Femur (tissue), 1 donor: ENCODE measurements around the gene CCDC51.
"Not testable (repeated sequence)": the region's sequence is repeated elsewhere in the genome, so short reads cannot be mapped to it uniquely, and the experiment has no call there.

Experiments used
- DNase-seq: peaks from one replicate; pipeline ENCODE4 v3.0.0-alpha.2; 2017

The CCDC51 gene

DNA sequence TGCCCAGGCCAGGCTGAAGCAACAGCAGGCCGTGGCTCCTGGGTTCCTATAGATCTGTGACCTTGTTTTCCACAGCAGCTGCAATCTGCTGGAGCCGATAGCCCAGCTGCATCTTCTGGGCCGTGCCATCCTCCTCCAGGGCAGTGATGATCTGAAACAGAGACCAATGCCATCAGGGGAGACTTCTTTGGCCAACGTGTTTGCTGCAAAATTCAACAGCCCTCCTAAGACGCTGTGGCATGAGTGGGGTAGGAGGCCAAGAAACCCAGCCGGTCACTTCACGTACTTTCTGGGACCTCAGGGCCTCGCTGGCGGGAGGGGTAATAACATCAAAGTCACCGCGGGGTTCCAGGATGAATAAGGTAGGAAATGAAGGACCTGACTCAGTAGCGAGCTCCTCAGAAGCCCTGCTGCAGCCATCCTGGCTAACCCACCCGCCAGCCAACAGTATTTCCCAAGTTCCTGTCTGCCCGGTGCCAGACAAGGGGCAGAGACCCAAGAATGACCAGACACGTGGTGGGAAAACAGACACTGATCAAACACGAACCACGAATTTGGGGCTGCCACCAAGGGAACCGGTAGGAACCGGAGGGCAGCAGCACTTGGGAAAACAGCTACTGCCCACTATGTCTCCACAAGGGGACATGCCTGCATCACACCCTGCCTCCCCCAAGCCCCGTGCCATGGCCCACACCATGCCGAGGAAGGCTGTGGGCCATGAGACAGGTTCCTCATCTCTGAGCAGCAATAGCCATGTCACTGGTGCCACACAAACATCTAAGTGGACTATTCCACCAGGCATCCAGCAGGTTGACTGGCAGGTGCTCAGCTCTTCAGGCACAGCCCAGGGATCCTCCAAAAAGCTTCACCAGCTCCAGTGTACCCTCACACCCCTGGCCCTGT lies 35.2 kb downstream of the CCDC51 start:
- peak; percentile 16 for DNase-seq

DNA sequence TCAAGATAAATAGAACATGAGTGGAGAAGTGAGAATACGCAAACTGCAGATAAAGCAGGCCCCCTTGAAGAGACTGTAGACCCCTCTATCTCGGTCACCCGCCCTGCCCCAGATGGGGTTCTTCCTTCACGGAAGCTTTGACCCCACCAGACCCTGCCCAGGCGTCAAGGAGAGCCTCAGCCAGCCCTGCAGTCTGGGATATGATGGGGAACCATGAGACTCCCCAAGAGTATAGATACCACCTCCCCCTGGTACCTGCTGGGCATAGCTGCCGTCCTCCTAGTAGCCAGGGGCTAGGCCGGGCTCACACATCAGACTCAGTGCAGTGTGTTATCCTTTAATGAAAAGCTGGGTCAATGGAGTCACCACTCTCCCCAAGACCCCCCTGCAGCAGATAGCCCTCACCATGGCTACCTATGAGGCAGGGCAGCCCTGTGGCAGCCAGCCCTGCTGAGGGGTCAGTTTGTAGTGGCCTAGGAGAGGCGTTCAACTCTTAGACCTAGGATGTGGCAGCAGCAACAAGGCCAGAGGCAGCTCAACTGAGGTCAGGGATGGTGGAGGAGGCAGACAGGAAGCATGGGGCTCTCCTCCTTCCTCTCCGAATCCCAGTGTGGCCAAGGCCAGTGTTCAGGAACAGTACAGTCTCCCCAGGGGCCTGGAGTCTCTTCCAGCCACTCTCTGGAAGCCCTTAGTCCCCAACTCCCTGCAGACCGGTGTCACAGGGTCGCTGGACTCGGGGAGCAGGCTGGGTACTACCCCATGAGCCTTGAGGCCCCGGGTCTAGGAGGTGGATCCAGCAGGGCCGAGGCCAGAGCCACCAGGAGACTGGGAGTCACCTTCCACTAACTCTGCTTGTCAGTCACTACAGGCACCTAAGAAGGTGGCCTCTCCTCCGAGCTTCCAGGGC lies 36.1 kb downstream of the CCDC51 start:
- DNase-seq: no peak

DNA sequence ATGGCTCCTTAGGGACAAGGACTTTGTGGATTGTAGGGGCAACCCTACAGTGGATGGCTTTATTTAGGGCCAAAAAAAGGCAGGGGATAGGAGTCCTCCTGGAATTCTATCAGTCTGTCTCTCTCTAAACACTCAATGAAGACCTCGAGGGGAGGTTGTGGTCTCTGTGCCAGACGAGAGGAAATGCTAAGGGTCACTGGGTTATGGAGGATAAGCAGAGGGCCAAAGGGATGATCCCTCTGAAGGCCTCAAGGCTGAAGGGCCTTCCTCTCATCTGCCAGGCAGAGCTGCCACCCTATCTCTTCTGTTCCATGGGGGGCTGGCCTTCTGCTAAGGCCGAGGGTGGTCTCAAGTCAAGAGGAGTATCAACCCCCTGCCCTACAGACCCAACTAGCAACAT lies 37.0 kb downstream of the CCDC51 start:
- DNase-seq: no peak

DNA sequence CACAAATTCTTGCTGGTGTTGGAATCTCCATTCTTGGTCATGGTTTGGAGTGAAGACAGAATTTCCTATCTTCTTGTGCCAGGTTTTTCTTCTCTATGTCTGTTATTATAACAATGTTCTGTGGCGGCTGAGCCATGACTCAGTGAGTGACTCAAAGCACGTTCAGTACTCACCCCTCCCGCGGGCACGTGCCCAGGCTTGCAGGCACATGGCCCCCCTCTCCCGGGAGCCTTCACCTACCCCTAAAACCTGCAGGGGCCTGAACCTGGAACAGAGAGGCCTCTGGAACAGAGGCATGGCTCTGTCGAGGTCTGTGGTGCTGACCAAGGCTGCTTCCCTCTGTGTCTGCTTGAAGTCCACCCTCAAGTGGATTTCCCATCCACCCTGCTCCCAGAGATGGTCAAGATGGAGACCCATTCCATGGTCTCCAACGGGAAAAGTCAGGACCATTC lies 37.6 kb downstream of the CCDC51 start:
- DNase-seq: peak; percentile 64

DNA sequence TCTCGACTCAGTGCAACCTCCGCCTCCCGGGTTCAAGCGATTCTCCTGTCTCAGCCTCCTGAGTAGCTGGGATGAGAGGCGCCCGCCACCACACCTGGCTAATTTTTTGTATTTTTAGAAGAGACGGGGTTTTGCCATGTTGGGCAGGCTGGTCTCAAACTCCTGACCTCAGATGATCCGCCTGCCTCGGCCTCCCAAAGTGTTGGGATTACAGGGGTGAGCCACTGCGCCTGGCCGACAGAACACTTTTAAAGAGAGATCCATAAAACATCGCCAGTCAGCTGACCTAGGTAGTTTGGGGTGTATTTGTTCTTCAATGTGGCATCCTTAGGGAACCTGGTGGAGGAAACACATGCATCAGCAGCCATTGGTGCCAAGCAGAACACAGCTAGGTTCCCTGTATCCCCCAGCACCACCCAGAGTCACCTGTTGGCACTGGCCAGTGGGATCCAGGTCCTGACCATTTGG lies 38.5 kb downstream of the CCDC51 start:
- DNase-seq: not testable (repeated sequence)

DNA sequence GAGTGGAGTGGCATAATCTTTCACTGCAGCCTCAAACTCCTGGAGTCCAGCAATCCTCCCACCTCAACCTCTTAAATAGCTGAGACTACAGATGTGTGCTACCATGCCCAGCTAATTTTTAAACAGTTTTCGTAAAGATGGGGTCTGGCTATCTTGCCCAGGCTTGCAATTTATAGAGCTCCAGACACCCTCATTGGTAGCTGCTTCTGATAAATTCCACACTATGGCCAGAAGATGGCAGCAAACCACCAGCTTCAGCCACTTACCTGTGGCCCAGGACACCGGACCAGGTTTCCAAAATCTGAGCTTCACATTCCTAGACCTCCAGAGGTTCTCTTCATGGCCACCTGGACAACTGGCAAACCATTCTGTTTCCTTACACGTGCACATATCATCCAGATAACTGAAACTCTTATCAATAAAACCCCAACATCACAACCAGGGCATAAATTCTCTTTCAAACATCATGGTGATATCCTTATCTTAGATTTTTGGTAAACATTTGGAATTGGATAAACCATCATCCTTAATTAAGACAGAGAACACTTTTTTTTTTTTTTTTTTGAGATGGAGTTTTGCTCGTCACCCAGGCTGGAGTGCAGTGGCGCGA lies 39.0 kb downstream of the CCDC51 start:
- peak; percentile 63 for DNase-seq

DNA sequence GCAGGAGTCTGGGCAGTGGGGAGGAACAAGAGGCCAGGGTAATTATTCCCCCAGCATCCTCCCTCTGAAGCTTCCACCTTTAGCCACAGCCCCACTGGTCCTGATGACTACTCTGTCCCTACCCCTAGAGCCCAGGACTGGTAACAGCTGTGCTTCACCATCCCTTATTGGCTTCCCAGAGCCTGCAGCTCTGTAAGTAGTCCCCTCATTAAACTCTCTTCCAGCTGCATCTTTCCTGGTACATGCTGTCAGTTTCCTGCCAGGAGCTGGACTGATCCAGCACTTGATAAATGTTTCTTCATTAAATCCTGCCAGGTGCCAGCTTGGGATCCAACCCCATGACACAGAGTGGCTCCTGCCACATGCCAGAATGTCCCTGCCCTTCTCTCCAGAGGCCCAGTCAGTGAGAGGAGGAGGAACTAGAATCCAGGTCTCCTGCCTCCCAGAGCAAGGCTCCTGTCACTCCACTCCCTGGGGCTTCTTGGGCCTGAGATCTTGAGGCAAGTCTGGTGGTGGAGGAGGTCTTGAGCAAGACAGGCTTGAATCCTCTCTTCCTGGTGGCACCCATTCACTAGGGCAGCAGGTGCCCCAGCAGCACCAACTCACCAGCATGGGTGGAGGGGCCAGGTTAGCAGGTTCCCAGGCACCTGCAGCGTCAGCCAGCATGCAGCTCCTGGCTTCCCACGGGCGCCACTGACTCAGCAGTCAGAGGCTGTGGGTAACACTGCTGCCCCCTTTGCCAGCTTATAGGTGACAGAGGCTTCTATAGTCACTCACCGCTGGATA lies 40.3 kb downstream of the CCDC51 start:
- DNase-seq: peak; percentile 17

DNA sequence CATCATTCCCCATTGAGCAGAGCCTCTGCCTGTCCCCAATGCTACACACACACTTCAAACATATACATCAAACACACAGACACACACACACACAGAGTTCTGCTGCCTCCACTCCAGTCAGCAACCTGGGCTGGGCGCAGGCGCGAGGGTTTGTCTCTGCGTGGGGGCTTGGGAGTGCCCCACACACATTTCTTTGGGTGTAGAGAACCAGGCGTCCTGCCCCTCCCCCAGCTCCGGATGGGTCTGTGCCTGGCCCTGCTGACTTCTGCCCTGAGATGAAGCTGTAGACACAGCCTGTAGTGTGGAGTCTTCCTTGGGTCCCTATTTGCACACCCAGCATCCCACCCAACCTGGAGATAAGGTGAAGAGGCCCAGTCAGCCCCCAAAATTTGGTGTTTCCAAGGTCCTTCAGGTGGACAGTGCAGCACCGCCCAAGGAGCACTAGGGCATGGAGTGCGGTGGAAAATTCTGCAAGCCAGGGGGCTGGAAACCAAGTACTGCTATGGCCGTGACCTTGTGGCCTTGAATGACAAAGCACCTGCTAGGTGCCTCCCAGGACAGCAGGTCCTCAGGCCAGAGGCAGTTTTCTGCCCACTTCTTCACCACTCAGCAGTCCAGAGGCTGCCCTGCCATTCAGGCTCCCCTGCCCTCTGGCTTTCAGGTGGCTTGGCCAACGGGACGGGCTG lies 41.1 kb downstream of the CCDC51 start:
- DNase-seq: no peak

DNA sequence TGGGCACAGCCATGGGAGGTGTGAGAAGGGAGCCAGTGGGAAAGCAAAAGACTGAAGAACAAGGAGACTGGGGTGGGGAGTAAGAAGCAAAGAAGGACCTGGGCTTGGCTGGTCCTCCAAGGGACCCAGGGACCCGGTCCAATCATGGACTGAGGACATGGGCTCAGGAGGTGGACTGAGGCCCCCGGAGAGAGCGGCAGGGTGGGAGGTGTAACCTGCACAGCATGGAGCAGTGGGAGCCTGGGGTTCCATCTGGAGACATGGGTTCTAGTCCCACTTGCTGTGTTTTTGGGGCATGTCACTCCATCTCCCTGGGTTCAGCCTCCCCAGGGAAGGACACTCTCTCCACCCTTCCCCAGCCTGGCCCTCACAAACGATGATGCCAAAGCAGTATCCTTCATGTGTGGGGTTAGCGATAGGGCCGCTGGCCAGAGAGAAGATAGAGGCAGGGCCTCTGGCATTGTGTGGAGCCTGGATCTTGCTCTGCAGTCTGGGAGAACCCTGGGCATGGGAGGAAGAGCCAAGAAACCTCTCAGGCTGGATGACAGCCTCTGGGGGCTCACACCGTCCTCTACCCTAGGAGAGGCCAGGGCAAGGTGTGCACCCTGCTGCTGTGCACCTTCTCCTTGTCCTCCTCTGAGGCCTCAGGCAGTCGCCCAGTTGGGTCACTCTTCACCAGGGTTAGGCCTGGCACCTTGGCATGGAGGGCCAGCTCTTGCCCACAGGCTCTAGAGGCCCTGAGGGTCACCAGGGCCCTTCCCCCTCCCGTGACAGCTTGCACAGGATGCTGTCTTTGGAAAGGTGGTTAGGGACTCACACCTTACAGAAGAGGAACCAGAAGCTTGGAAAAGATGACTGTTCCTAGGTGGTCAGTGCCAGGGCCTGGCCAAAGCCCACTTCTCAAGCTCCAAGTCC lies 41.9 kb downstream of the CCDC51 start:
- peak; percentile 15 for DNase-seq

DNA sequence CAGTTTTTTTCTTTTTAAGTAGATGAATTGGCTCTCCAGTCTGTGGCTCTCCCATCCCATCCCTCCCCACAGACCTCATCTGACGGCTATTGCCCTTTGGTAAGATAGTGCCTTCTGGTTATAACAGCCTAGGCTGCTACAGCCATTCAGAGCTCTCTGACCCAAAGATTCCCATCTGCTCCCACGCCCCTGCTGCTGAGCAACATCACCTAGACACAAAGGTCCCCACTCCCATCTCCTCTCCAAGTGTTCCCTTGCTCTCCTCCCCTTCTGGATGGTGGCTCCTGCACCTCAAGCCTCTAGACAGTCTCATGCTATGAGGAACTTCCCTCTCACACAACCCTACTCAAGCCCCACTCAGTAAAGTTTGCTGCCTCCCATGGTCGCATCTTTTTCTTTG lies 44.2 kb downstream of the CCDC51 start:
- DNase-seq: no peak

DNA sequence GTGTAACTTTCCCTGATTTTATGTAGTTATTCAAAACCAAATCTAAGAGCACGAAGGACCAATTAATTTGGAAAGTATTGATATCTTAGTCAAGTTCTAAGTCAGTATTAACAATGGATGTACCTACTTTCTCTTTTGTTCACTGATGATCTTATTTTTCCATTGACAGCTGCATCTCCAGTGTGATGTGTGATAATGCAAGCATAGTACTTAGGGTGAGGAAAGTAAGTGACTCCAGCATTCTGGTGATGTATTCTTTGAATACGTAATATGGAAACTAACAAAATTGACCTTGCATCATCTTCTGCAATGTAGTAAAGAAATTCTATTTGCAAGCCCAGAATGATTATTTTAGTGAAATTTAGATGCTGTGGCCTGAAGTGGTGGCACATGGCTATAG lies 45.5 kb downstream of the CCDC51 start:
- no peak for DNase-seq

DNA sequence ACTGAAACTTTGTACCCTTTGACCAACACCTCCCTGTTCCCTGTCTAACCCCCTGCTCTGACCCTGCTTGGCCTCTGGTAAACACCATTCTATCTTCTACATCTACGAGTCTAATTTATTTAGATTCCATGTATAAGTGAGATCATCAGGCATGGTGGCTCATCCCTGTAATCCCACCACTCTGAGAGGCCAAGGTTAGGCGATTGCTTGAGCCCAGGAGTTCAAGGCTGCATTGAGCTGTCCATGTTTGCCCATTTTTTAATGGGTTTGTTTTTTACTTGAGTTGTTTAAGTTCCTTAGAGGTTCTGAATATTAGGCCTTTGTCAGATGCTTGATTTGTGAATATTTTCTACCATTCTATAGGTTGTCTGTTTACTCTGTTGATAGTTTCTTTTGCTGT lies 51.0 kb downstream of the CCDC51 start:
- no peak for DNase-seq

DNA sequence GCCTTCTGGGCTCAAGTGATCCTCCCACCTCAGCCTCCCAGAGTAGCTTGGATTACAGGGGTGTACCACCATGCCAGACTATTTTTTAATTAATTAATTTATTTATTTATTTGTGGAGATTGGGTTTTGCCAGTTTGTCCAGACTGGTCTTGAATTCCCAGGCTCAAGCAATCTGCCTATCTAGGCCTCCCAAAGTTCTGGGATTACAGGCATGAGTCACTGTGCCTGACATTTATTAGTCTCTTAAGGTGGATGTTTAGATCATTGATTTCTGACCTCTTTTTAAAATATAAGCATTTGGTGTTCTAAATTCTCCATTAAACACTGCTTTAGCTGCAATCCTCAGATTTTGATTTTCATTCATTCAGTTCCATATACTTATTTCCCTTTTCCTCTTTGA lies 52.3 kb downstream of the CCDC51 start:
- no peak for DNase-seq
